ENCODE data around the gene TRMT112. TPM values are rescaled to one million over a fixed set of nuclear protein-coding genes. Genes with fewer than 3 reads are reported as not detected.

The TRMT112 gene
- polyA plus RNA-seq, 3 donors = 203 to 244 (median 219) TPM

- DNase-seq (ENCODE audit: extremely low read depth in 1 of 11, low read depth in 9 of 11, low spot score in 4 of 11) = peak; percentile 95 to 100 (median 99)
Measured at GRCh38 chr11:64269540-64270220, 47.7 kb downstream of the TRMT112 start.

GRCh38 chr11:64268893-64269539 is 48.3 kb downstream of the TRMT112 start:
- DNase-seq (ENCODE audit: extremely low read depth in 1 of 11, low read depth in 9 of 11, low spot score in 4 of 11) = no peak

GRCh38 chr11:64268025-64268892 is 49.1 kb downstream of the TRMT112 start:
- no peak for DNase-seq (ENCODE audit: extremely low read depth in 1 of 11, low read depth in 9 of 11, low spot score in 4 of 11)

- DNase-seq (ENCODE audit: extremely low read depth in 1 of 11, low read depth in 9 of 11, low spot score in 4 of 11) = no peak
Measured at GRCh38 chr11:64267207-64267945, 50.0 kb downstream of the TRMT112 start.

Other genes starting within 250 kb of the TRMT112 start
- gene MACROD1, start 151.4 kb downstream of the TRMT112 start, polyA plus RNA-seq (ENCODE audit: insufficient read length in 3 of 3) = 10 to 100 TPM; 13.4 to 19.5 (median 17.8) TPM
- gene STIP1, start 131.4 kb downstream of the TRMT112 start, polyA plus RNA-seq (ENCODE audit: insufficient read length in 3 of 3) = 100 to 1,000 TPM; 173 to 197 (median 188) TPM
- gene FERMT3, start 110.8 kb downstream of the TRMT112 start, polyA plus RNA-seq (ENCODE audit: insufficient read length in 3 of 3) = 1 to 10 TPM; 4.7 to 6.5 (median 5.9) TPM
- 10 to 100 TPM; 45.0 to 59.9 (median 49.3) TPM for gene TRPT1, start 91.4 kb downstream of the TRMT112 start, polyA plus RNA-seq (ENCODE audit: insufficient read length in 3 of 3)
- 10 to 100 TPM; 17.7 to 32.8 (median 28.0) TPM for gene NUDT22, start 91.3 kb downstream of the TRMT112 start, polyA plus RNA-seq (ENCODE audit: insufficient read length in 3 of 3)
- 10 to 100 TPM; 56.1 to 76.7 (median 63.6) TPM for gene DNAJC4, start 87.0 kb downstream of the TRMT112 start, polyA plus RNA-seq (ENCODE audit: insufficient read length in 3 of 3)
- 10 to 100 TPM; 83.8 to 99.3 (median 95.3) TPM for gene VEGFB, start 83.0 kb downstream of the TRMT112 start, polyA plus RNA-seq (ENCODE audit: insufficient read length in 3 of 3)
- 100 to 1,000 TPM in 2 of 3 donors, 10 to 100 TPM in 1; 74.5 to 111 (median 102) TPM for gene FKBP2, start 76.5 kb downstream of the TRMT112 start, polyA plus RNA-seq (ENCODE audit: insufficient read length in 3 of 3)
- 10 to 100 TPM; 59.6 to 85.8 (median 69.1) TPM for gene PPP1R14B, start 70.6 kb downstream of the TRMT112 start, polyA plus RNA-seq (ENCODE audit: insufficient read length in 3 of 3)
- 10 to 100 TPM; 11.6 to 17.7 (median 15.1) TPM for gene PLCB3, start 66.0 kb downstream of the TRMT112 start, polyA plus RNA-seq (ENCODE audit: insufficient read length in 3 of 3)
- gene BAD, start 32.9 kb downstream of the TRMT112 start, polyA plus RNA-seq (ENCODE audit: insufficient read length in 3 of 3) = 10 to 100 TPM; 36.7 to 58.9 (median 54.2) TPM
- gene GPR137, start 31.7 kb downstream of the TRMT112 start, polyA plus RNA-seq (ENCODE audit: insufficient read length in 3 of 3) = 10 to 100 TPM; 27.2 to 42.7 (median 42.7) TPM
- gene KCNK4, start 26.3 kb downstream of the TRMT112 start, polyA plus RNA-seq (ENCODE audit: insufficient read length in 3 of 3) = under 1 TPM in 1 of 3 donors, not detected in 2; 0.11 TPM
- gene CATSPERZ, start 17.2 kb downstream of the TRMT112 start, polyA plus RNA-seq (ENCODE audit: insufficient read length in 3 of 3) = under 1 TPM in 1 of 3 donors, not detected in 2; 0.47 TPM
- 10 to 100 TPM; 16.6 to 30.5 (median 26.3) TPM for gene ESRRA, start 12.0 kb downstream of the TRMT112 start, polyA plus RNA-seq (ENCODE audit: insufficient read length in 3 of 3)
- gene PRDX5, start 562 bp upstream of the TRMT112 start, polyA plus RNA-seq (ENCODE audit: insufficient read length in 3 of 3) = 100 to 1,000 TPM; 161 to 233 (median 207) TPM
- gene CCDC88B, start 22.6 kb upstream of the TRMT112 start, polyA plus RNA-seq (ENCODE audit: insufficient read length in 3 of 3) = 1 to 10 TPM; 1.7 to 5.0 (median 3.9) TPM
- 10 to 100 TPM in 2 of 3 donors, 1 to 10 TPM in 1; 6.7 to 13.9 (median 12.6) TPM for gene RPS6KA4, start 41.6 kb upstream of the TRMT112 start, polyA plus RNA-seq (ENCODE audit: insufficient read length in 3 of 3)
- 10 to 100 TPM; 23.1 to 40.3 (median 24.2) TPM for gene SLC22A11, start 238.4 kb upstream of the TRMT112 start, polyA plus RNA-seq (ENCODE audit: insufficient read length in 3 of 3)

All from renal cortex interstitium (tissue), 11 donors.